Measurements from ENCODE around the gene FAF1. TPM values are rescaled to one million over a fixed set of nuclear protein-coding genes. Genes with fewer than 3 reads are reported as not detected.
"Not testable (repeated sequence)": the region's sequence is repeated elsewhere in the genome, so short reads cannot be mapped to it uniquely, and the experiment has no call there.

Gene FAF1
- total and polyA plus RNA-seq, 4 donors = 8.6 to 45.0 (median 18.2) TPM

DNA sequence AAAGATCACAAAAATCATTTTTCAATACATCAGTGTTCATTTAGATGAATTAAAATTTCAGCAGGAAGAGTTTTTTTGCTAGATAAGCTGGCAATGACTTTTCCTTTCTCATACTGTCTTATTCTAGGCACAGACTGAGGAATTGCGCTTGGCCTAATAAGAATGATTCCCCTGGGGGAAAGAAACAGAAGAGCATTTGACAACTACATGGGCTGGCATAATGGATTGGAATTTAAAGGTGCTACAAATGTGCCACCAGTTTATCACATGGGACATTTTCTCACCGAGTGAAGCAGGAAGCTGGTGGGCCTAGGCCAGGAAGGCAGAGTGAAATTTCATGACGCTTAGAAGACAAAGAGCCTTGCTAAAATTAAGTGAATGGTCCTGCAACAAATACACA, 49.3 kb upstream of the FAF1 start:
- no peak for DNase-seq (ENCODE audit: low spot score)
- WGBS = 81% methylated on average over 3 of the region's 3 CpGs
- Histone ChIP-seq H3K4me3 (ENCODE audit: low read depth in 1 of 3, low read length in 3 of 3) (no peak overlapping the region), H3K36me3 (ENCODE audit: control insufficient read depth in 4 of 4, insufficient read depth in 3 of 4, low read depth in 1 of 4, low read length in 3 of 4) (no peaks in the 10 kb centered on the region), H3K27me3 (ENCODE audit: control insufficient read depth in 4 of 4, insufficient read depth in 4 of 4, low read length in 3 of 4) (no peaks in the 10 kb centered on the region), H3K9me3 (ENCODE audit: control insufficient read depth in 4 of 4, low read length in 3 of 4) (no peaks in the 10 kb centered on the region), H3K4me1 (ENCODE audit: control insufficient read depth in 4 of 4, insufficient read depth in 4 of 4, low read length in 3 of 4) (no peaks in the 10 kb centered on the region), H3K9ac (ENCODE audit: low read depth in 1 of 2, low read length in 2 of 2) (no peak overlapping the region), H3K27ac (ENCODE audit: low read depth in 1 of 2, low read length in 2 of 2) (no peak overlapping the region)
- TF ChIP-seq FOXA1 (IDR thresholded peaks at IDR 0.05) (no peak), TAF1 (conservative IDR thresholded peaks at IDR 0.05) (no peak), YY1 (IDR thresholded peaks at IDR 0.05) (no peak), RXRA (IDR thresholded peaks at IDR 0.05) (no peak), HNF4A (conservative IDR thresholded peaks at IDR 0.05) (no peak)
- TF ChIP-seq, protein P1, sequence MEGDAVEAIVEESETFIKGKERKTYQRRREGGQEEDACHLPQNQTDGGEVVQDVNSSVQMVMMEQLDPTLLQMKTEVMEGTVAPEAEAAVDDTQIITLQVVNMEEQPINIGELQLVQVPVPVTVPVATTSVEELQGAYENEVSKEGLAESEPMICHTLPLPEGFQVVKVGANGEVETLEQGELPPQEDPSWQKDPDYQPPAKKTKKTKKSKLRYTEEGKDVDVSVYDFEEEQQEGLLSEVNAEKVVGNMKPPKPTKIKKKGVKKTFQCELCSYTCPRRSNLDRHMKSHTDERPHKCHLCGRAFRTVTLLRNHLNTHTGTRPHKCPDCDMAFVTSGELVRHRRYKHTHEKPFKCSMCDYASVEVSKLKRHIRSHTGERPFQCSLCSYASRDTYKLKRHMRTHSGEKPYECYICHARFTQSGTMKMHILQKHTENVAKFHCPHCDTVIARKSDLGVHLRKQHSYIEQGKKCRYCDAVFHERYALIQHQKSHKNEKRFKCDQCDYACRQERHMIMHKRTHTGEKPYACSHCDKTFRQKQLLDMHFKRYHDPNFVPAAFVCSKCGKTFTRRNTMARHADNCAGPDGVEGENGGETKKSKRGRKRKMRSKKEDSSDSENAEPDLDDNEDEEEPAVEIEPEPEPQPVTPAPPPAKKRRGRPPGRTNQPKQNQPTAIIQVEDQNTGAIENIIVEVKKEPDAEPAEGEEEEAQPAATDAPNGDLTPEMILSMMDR (IDR thresholded peaks at IDR 0.05; ENCODE audit: low read depth, low read length, missing input control) = no peak
- TF ChIP-seq, protein P2, sequence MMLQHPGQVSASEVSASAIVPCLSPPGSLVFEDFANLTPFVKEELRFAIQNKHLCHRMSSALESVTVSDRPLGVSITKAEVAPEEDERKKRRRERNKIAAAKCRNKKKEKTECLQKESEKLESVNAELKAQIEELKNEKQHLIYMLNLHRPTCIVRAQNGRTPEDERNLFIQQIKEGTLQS (IDR thresholded peaks at IDR 0.05) = no peak

GRCh38 chr1:51005549-51005948, 45.5 kb upstream of the FAF1 start:
- WGBS = 93% methylated on average over 4 of the region's 4 CpGs

DNA sequence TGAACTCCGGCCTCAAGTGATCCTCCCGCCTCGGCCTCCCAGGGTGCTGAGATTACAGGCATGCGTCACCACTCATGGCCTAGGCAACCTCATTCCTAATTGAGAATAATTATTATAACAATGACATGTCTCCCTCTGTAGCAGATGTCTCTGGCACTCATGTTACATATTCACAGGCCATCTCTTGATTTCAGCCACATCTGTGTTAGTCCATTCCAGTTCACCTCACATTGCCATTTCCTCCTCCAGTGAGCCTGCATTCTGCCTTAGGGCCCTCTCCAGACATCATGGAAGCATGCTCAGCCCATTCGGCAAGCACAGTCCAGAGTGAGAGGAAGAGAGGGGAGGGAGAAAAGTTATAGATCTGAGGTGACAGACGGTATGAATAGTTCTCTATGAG, 42.4 kb upstream of the FAF1 start:
- DNase-seq (ENCODE audit: low spot score) = no peak
- WGBS = 95% methylated on average over 6 of the region's 6 CpGs
- H3K27ac ChIP-seq (ENCODE audit: low read depth in 1 of 2, low read length in 2 of 2) = no peak overlapping the region
- no peak for TF ChIP-seq HNF4A (conservative IDR thresholded peaks at IDR 0.05)
- TF ChIP-seq FOXA1 (IDR thresholded peaks at IDR 0.05) = no peak
- TF ChIP-seq, protein P3, sequence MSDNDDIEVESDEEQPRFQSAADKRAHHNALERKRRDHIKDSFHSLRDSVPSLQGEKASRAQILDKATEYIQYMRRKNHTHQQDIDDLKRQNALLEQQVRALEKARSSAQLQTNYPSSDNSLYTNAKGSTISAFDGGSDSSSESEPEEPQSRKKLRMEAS (IDR thresholded peaks at IDR 0.05) = no peak
- TF ChIP-seq GABPA (IDR thresholded peaks at IDR 0.05 in 1 of 2, conservative IDR thresholded peaks at IDR 0.05 in 1 of 2) = no peak
- TF ChIP-seq, protein P4, sequence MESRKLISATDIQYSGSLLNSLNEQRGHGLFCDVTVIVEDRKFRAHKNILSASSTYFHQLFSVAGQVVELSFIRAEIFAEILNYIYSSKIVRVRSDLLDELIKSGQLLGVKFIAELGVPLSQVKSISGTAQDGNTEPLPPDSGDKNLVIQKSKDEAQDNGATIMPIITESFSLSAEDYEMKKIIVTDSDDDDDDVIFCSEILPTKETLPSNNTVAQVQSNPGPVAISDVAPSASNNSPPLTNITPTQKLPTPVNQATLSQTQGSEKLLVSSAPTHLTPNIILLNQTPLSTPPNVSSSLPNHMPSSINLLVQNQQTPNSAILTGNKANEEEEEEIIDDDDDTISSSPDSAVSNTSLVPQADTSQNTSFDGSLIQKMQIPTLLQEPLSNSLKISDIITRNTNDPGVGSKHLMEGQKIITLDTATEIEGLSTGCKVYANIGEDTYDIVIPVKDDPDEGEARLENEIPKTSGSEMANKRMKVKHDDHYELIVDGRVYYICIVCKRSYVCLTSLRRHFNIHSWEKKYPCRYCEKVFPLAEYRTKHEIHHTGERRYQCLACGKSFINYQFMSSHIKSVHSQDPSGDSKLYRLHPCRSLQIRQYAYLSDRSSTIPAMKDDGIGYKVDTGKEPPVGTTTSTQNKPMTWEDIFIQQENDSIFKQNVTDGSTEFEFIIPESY (IDR thresholded peaks at IDR 0.05) = no peak
- TF ChIP-seq, protein P2 (IDR thresholded peaks at IDR 0.05) = no peak
- TF ChIP-seq, protein P1 (IDR thresholded peaks at IDR 0.05; ENCODE audit: low read depth, low read length, missing input control) = no peak
- TF ChIP-seq, protein P5, sequence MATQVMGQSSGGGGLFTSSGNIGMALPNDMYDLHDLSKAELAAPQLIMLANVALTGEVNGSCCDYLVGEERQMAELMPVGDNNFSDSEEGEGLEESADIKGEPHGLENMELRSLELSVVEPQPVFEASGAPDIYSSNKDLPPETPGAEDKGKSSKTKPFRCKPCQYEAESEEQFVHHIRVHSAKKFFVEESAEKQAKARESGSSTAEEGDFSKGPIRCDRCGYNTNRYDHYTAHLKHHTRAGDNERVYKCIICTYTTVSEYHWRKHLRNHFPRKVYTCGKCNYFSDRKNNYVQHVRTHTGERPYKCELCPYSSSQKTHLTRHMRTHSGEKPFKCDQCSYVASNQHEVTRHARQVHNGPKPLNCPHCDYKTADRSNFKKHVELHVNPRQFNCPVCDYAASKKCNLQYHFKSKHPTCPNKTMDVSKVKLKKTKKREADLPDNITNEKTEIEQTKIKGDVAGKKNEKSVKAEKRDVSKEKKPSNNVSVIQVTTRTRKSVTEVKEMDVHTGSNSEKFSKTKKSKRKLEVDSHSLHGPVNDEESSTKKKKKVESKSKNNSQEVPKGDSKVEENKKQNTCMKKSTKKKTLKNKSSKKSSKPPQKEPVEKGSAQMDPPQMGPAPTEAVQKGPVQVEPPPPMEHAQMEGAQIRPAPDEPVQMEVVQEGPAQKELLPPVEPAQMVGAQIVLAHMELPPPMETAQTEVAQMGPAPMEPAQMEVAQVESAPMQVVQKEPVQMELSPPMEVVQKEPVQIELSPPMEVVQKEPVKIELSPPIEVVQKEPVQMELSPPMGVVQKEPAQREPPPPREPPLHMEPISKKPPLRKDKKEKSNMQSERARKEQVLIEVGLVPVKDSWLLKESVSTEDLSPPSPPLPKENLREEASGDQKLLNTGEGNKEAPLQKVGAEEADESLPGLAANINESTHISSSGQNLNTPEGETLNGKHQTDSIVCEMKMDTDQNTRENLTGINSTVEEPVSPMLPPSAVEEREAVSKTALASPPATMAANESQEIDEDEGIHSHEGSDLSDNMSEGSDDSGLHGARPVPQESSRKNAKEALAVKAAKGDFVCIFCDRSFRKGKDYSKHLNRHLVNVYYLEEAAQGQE (IDR thresholded peaks at IDR 0.05) = no peak
- no peak for TF ChIP-seq TAF1 (conservative IDR thresholded peaks at IDR 0.05)
- no peak for TF ChIP-seq FOXA2 (IDR thresholded peaks at IDR 0.05)
- no peak for TF ChIP-seq JUND (IDR thresholded peaks at IDR 0.05)
- no peak for TF ChIP-seq YY1 (IDR thresholded peaks at IDR 0.05)
- TF ChIP-seq RAD21 (IDR thresholded peaks at IDR 0.05) = no peak
- no peak for TF ChIP-seq HNF4G (IDR thresholded peaks at IDR 0.05)
- TF ChIP-seq EGR1 (IDR thresholded peaks at IDR 0.05; ENCODE audit: low read depth in 2 of 2) = no peak
- no peak for TF ChIP-seq RXRA (IDR thresholded peaks at IDR 0.05)
- no peak for TF ChIP-seq NR2F2 (IDR thresholded peaks at IDR 0.05)
- TF ChIP-seq SP1 (IDR thresholded peaks at IDR 0.05) = no peak
- no peaks in the 10 kb centered on the region for H3K36me3 ChIP-seq (ENCODE audit: control insufficient read depth in 4 of 4, insufficient read depth in 3 of 4, low read depth in 1 of 4, low read length in 3 of 4)
- no peak overlapping the region for H3K9ac ChIP-seq (ENCODE audit: low read depth in 1 of 2, low read length in 2 of 2)
- no peaks in the 10 kb centered on the region for H3K9me3 ChIP-seq (ENCODE audit: control insufficient read depth in 4 of 4, low read length in 3 of 4)
- no peak overlapping the region for H3K4me3 ChIP-seq (ENCODE audit: low read depth in 1 of 3, low read length in 3 of 3)
- no peaks in the 10 kb centered on the region for H3K4me1 ChIP-seq (ENCODE audit: control insufficient read depth in 4 of 4, insufficient read depth in 4 of 4, low read length in 3 of 4)
- no peaks in the 10 kb centered on the region for H3K27me3 ChIP-seq (ENCODE audit: control insufficient read depth in 4 of 4, insufficient read depth in 4 of 4, low read length in 3 of 4)

More at GRCh38 chr1:51005549-51005948, 45.5 kb upstream of the FAF1 start:
- not testable (repeated sequence) for H3K27me3 ChIP-seq (ENCODE audit: control insufficient read depth in 4 of 4, insufficient read depth in 4 of 4, low read length in 3 of 4); H3K4me3 ChIP-seq (ENCODE audit: low read depth in 1 of 3, low read length in 3 of 3); H3K9ac ChIP-seq (ENCODE audit: low read depth in 1 of 2, low read length in 2 of 2); H3K27ac ChIP-seq (ENCODE audit: low read depth in 1 of 2, low read length in 2 of 2); H3K9me3 ChIP-seq (ENCODE audit: control insufficient read depth in 4 of 4, low read length in 3 of 4); H3K4me1 ChIP-seq (ENCODE audit: control insufficient read depth in 4 of 4, insufficient read depth in 4 of 4, low read length in 3 of 4); H3K36me3 ChIP-seq (ENCODE audit: control insufficient read depth in 4 of 4, insufficient read depth in 3 of 4, low read depth in 1 of 4, low read length in 3 of 4); DNase-seq (ENCODE audit: low spot score)

Measured in liver (tissue), 9 donors.